Measurements from ENCODE around the gene KARS1. TPM values are rescaled to one million over a fixed set of nuclear protein-coding genes. Genes with fewer than 3 reads are reported as not detected.
"Not testable (repeated sequence)": the region's sequence is repeated elsewhere in the genome, so short reads cannot be mapped to it uniquely, and the experiment has no call there.

KARS1 gene
- total and polyA plus RNA-seq, 2 experiments from 2014 or later = 106 to 132 TPM

DNA sequence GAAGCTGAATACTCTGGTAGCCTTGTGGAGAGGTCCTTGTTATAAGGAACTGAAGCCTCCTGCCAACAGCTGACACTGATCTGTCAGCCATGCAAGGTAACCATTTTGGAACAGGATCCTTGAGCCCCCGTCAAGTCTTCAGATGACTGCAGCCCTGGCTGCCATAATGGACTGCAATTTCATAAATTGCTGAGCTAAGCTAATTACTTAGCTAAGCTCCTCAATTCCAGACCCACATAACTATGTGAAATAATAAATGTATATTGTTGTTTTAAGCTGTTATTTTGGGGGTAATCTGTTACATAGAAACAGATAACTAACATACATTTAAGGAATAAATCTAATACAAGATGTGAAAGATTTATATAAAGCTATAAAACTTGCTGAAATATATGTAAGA, 41.0 kb downstream of the KARS1 start:
- no peak overlapping the region for H3K4me3 ChIP-seq
- no peaks in the 10 kb centered on the region for H3K4me1 ChIP-seq (ENCODE audit: low read depth)
- peaks cover 36% of the 10 kb centered on the region for H3K36me3 ChIP-seq
- H3K27ac ChIP-seq = no peak overlapping the region
- H3K9me3 ChIP-seq (ENCODE audit: low read depth) = no peaks in the 10 kb centered on the region
- no peak for TF ChIP-seq CTCF (IDR thresholded peaks at IDR 0.05; ENCODE audit: low read depth, low read length)
- no peaks in the 10 kb centered on the region for H3K27me3 ChIP-seq
- no peak for DNase-seq (ENCODE audit: low read depth in 1 of 2, low spot score in 1 of 2)

GRCh38 chr16:75603241-75603640, 44.2 kb downstream of the KARS1 start:
- Histone ChIP-seq H3K36me3 (peaks cover 32% of the 10 kb centered on the region), H3K9me3 (ENCODE audit: low read depth) (no peaks in the 10 kb centered on the region), H3K4me3 (no peak overlapping the region), H3K27ac (no peak overlapping the region), H3K27me3 (no peaks in the 10 kb centered on the region), H3K4me1 (ENCODE audit: low read depth) (no peaks in the 10 kb centered on the region)
- TF ChIP-seq CTCF (IDR thresholded peaks at IDR 0.05; ENCODE audit: low read depth, low read length) = no peak
- DNase-seq (ENCODE audit: low read depth in 1 of 2, low spot score in 1 of 2) = no peak

DNA sequence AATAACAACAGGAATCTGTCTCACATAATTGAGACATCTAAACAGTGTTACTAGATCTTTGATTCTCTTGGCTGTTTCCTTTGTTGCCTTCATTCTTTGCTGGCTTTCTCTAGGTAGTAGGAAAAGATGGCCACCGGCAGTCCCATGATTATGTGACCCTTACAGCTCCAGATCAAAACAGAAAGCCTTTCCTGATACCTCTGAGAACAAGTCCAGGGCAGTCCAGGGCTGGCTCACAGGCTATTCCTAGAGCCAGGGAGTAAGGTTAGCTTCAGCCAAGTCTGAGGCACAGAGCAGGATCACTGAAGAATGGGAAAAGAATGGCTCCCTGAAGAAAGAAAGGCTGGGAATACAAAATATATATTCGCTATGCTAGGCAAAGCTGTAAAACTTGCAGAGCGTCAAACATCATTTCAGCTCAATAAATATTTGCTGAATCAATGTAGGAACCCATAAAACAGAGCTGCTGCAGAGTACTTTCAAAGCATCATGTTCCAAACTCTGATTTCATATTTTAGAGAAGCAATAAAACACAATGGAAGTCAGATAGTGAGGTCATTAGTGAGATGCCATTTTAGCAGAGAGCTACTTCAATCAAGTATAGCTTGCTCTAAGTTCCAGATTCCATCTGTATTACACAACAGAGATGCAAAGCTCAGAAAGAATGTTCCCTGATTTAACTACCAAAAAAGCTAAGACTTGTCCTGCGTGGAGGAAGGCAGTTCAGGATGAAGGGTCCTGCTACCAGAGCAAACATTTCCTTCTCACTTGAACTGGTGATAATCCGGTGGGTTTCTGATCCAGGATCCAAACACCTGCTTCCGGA, 47.8 kb downstream of the KARS1 start:
- H3K4me3 ChIP-seq = no peak overlapping the region
- H3K27ac ChIP-seq = no peak overlapping the region
- H3K4me1 ChIP-seq (ENCODE audit: low read depth) = no peaks in the 10 kb centered on the region
- no peak for DNase-seq (ENCODE audit: low read depth in 1 of 2, low spot score in 1 of 2)
- H3K27me3 ChIP-seq = no peaks in the 10 kb centered on the region
- H3K36me3 ChIP-seq = peaks cover 13% of the 10 kb centered on the region
- TF ChIP-seq CTCF (IDR thresholded peaks at IDR 0.05; ENCODE audit: low read depth, low read length) = no peak
- no peaks in the 10 kb centered on the region for H3K9me3 ChIP-seq (ENCODE audit: low read depth)

DNA sequence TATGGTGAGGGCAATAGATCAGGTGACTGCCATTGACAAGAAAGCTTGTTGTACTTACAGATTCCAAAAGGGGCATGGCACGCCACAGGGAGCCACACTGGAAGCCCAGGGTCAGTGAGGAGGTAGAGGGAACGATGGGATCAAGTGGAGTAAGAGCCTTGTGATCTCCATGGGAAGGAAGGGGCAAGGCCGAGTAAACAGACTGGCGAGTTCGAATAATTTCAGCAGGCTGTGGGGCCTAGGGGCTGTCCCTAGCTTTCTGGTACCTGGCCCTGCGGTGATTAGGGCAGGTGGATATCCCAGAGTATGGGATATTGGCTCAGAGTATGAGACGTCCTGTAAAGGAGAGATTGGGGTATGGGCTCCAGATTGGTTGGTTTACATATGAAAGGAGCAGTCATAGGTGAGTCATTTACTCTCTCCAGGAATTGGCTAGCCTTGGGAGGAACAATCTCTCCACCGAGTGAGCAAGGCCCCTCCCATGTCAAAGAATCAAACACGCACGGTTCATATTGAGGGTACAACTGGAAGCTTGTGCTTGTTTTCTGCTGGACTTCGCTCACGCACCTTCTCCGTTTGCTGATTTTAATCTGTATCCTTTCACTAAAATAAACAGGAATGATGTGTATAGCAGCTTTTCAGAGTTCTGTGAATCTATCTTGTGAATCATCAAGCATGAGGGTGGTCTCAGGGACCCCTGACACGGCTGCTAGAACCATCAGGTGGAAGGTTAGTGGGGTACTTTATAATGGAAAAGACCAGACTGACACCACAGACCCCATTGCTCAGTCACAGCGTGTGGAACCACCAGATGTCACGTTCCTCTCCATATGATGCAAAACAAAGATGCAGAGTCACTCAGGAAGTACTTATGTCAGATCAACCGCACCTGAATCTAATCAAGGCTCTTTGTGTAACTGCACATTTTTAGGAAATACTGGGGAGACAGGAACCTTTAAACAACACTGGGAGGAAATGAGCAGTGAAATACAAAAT, 53.3 kb downstream of the KARS1 start:
- no peaks in the 10 kb centered on the region for H3K27me3 ChIP-seq
- peaks cover 2% of the 10 kb centered on the region for H3K36me3 ChIP-seq
- peaks cover 17% of the 10 kb centered on the region for H3K4me1 ChIP-seq (ENCODE audit: low read depth)
- no peaks in the 10 kb centered on the region for H3K9me3 ChIP-seq (ENCODE audit: low read depth)
- peak in 1 of 2 donors; percentile 39 for DNase-seq (ENCODE audit: low read depth in 1 of 2, low spot score in 1 of 2)
- H3K27ac ChIP-seq = no peak overlapping the region
- no peak overlapping the region for H3K4me3 ChIP-seq
- no peak for TF ChIP-seq CTCF (IDR thresholded peaks at IDR 0.05; ENCODE audit: low read depth, low read length)

- Histone ChIP-seq H3K27ac (no peak overlapping the region), H3K36me3 (no peaks in the 10 kb centered on the region), H3K27me3 (no peaks in the 10 kb centered on the region), H3K4me1 (ENCODE audit: low read depth) (peaks cover 17% of the 10 kb centered on the region), H3K4me3 (no peak overlapping the region), H3K9me3 (ENCODE audit: low read depth) (no peaks in the 10 kb centered on the region)
- no peak for TF ChIP-seq CTCF (IDR thresholded peaks at IDR 0.05; ENCODE audit: low read depth, low read length)
- no peak for DNase-seq (ENCODE audit: low read depth in 1 of 2, low spot score in 1 of 2)
These were observed 54.2 kb downstream of the KARS1 start for GRCh38 chr16:75593308-75593707.

DNA sequence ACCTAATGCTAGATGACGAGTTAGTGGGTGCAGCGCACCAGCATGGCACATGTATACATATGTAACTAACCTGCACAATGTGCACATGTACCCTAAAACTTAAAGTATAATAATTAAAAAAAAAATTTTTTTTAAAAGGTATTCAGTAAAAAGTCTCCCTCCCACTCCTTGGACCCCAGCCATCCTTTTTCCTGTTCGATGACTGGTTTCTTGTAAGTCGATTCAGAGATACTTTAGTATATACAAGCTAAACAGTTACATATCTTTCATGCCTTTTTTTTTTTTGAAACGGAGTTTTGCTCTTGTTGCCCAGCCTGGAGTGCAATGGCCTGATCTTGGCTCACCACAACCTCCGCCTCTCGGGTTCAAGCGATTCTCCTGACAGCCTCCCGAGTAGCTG, 55.5 kb downstream of the KARS1 start:
- H3K27me3 ChIP-seq; H3K36me3 ChIP-seq; H3K27ac ChIP-seq; H3K9me3 ChIP-seq (ENCODE audit: low read depth); H3K4me3 ChIP-seq: not testable (repeated sequence)
- peaks cover 17% of the 10 kb centered on the region for H3K4me1 ChIP-seq (ENCODE audit: low read depth)
- DNase-seq (ENCODE audit: low read depth in 1 of 2, low spot score in 1 of 2) = peak in 1 of 2 donors; percentile 46

All from cardiac muscle cell (in vitro differentiated cells and primary cell).